Measurements from ENCODE around the gene TBL3.

The TBL3 gene

GRCh38 chr16:2004795-2005517, 33.1 kb downstream of the TBL3 start:
- H3K27ac Mint-ChIP-seq: no peak overlapping the region
- H3K9me3 Mint-ChIP-seq: no peaks in the 10 kb centered on the region
- peaks cover 4% of the 10 kb centered on the region for H3K27me3 Mint-ChIP-seq (ENCODE audit: low read depth)
- peaks cover 8% of the 10 kb centered on the region for H3K36me3 Mint-ChIP-seq (ENCODE audit: low read depth)
- peaks cover 34% of the 10 kb centered on the region for H3K4me1 Mint-ChIP-seq
- H3K4me3 Mint-ChIP-seq: no peak overlapping the region
- no peak for TF ChIP-seq CTCF (IDR thresholded peaks at IDR 0.05; ENCODE audit: unreplicated experiment in 3 of 3)

- Mint-ChIP-seq H3K27me3 (ENCODE audit: low read depth) (peaks cover 4% of the 10 kb centered on the region), H3K4me3 (peak overlapping the region in 2 of 3 experiments; percentile 64 to 80), H3K36me3 (ENCODE audit: low read depth) (peaks cover 8% of the 10 kb centered on the region), H3K27ac (peak overlapping the region in 2 of 3 experiments; percentile 27 to 33), H3K9me3 (no peaks in the 10 kb centered on the region), H3K4me1 (peaks cover 39% of the 10 kb centered on the region)
- TF ChIP-seq CTCF (IDR thresholded peaks at IDR 0.05; ENCODE audit: unreplicated experiment in 3 of 3): no peak
These were observed 33.8 kb downstream of the TBL3 start for GRCh38 chr16:2005646-2006045.

GRCh38 chr16:2006317-2006716, 34.5 kb downstream of the TBL3 start:
- Mint-ChIP-seq H3K27me3 (ENCODE audit: low read depth) (peaks cover 4% of the 10 kb centered on the region), H3K9me3 (no peaks in the 10 kb centered on the region), H3K4me3 (peak overlapping the region; percentile 64 to 80 (median 76)), H3K36me3 (ENCODE audit: low read depth) (peaks cover 5% of the 10 kb centered on the region), H3K27ac (peak overlapping the region in 1 of 3 experiments; percentile 37), H3K4me1 (peaks cover 39% of the 10 kb centered on the region)
- TF ChIP-seq CTCF (IDR thresholded peaks at IDR 0.05; ENCODE audit: unreplicated experiment in 3 of 3): no peak

GRCh38 chr16:2007081-2007836, 35.4 kb downstream of the TBL3 start:
- Mint-ChIP-seq H3K4me1 (peaks cover 39% of the 10 kb centered on the region), H3K4me3 (peak overlapping the region; percentile 84 to 90 (median 86)), H3K27me3 (ENCODE audit: low read depth) (peaks cover 4% of the 10 kb centered on the region), H3K27ac (peak overlapping the region; percentile 38 to 53 (median 41)), H3K36me3 (ENCODE audit: low read depth) (peaks cover 3% of the 10 kb centered on the region), H3K9me3 (no peaks in the 10 kb centered on the region)
- no peak for TF ChIP-seq CTCF (IDR thresholded peaks at IDR 0.05; ENCODE audit: unreplicated experiment in 3 of 3)

- peak overlapping the region; percentile 62 to 82 (median 76) for H3K27ac Mint-ChIP-seq
- H3K4me3 Mint-ChIP-seq: peak overlapping the region; percentile 84 to 90 (median 86)
- TF ChIP-seq CTCF (IDR thresholded peaks at IDR 0.05; ENCODE audit: unreplicated experiment in 3 of 3): no peak
- H3K36me3 Mint-ChIP-seq (ENCODE audit: low read depth): no peaks in the 10 kb centered on the region
- peaks cover 39% of the 10 kb centered on the region for H3K4me1 Mint-ChIP-seq
- H3K9me3 Mint-ChIP-seq: no peaks in the 10 kb centered on the region
- peaks cover 4% of the 10 kb centered on the region for H3K27me3 Mint-ChIP-seq (ENCODE audit: low read depth)
These were observed 36.2 kb downstream of the TBL3 start for GRCh38 chr16:2008009-2008526.
